Activated CD8-positive, alpha-beta memory T cell treated with anti-CD3 and anti-CD28 coated beads, Interleukin-2, amount 50 U/mL, for 1 hour (primary cell): ENCODE data around the gene TTC28.

Source experiments
- DNase-seq: peaks from one replicate; pipeline ENCODE4 v3.0.0-alpha.2; 2020; ENCODE audit errors: extremely low read depth

TTC28 gene

GRCh38 chr22:27966168-27967064 is 713.2 kb downstream of the TTC28 start:
- no peak for DNase-seq

GRCh38 chr22:27962268-27963044 is 717.2 kb downstream of the TTC28 start:
- DNase-seq: no peak

DNA sequence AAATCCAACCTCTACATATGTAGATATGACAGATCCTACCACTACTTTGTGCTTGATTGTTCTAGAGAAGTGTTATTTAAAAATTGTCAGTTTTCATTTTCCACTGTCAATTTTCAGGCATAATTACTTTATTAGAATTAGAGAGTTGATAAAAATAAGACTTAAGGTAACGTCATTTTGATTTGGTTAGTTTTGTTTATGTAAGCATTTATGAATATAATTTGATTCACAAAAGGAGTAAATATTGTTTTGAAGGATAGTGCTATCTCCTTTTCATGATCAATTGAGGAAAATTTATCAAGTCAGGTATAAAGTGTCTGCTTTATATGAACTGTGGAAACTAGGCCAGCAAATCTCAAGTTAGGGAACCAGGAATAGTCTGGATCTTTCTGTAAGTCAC is 718.0 kb downstream of the TTC28 start:
- no peak for DNase-seq

DNA sequence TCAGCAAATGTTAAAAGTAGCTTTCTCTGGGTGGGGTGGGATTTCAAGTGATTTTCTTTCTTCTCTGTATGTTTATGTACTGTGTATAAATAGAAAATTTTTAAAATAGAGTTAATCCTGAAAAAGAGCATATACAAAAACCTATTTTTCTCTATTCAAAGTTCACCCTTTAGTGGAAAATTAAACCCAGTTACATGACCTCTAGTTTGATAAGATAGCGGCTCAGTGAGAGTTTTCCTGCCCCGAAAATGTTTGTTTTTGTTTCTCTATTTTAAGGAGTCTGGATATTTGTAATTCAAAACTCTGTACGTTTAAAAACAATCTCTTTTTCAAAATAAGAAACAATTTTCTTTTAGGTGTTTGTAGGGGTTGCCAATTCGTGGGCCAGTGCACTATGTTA is 718.5 kb downstream of the TTC28 start:
- no peak for DNase-seq

DNA sequence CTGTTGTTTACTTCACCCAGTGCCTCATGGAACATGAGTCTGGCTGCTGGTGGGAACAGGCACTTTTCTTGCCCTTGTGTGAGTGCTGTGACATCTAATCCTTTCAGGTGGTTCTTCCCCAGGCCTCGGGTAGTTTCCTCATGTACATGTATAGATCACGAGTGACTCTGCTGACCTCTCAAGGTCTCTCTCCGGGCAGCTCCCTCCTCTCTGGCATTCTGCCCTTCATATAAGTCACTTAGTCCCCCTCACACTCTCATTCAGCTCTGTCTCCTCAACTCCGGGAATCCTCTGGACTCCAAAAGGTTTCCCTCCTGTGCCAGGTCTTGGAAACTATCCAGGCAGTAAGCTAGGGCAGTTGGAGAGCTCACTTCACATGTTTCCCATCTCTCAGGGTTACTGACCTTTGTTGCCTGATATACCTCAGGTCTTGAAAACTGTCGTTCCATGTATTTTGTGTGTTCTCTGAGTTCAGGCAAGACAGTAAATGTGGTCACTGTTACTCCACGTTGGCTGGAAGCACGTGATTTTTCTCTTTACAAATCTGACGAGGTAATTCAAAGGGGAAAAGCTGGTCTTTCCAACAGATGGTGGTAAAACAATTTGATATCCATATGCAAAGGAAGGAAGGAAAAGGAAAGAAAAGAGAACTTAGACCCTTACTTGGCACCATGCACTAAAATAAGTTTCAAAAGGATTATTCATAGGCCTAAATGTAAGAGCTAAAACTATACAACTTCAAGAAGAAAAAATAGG is 720.1 kb downstream of the TTC28 start:
- DNase-seq: no peak

DNA sequence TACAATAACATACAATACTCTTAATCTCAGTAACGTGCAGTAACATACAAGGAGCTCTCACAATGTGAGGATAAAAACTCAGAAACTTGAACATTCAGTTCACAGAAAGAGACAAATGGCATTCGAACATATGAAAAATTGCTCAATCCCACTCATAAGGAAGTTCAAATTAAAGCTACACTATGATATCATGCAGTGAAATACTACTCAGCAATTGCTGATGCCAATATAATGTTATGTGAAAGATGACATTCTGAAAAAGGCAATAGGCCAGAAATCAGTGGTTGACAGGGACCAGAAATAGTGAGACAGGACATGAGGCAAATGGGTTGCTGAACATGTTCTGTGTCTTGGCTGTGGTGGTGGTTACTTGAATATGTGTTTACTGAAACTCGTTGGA is 726.9 kb downstream of the TTC28 start:
- DNase-seq: no peak

- no peak for DNase-seq
These were observed 727.5 kb downstream of the TTC28 start for GRCh38 chr22:27952091-27952490.

DNA sequence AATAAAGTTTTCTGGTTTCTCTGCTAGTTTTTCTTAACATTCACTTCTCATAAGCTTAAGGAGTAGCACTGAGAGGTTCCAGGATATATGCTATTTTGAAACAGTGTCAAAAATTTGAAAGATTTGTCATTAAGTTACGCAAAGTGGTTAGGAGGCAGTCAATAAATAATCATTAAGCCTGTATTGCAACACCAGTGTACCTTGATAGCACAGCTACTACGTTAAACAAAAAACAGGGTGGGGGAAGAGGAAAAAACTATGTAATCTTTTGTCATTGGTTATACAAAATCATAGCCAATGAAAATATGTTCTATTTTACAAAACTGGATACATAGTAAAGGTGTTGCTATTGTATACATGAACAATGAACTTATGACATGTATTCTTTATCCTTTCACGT is 730.2 kb downstream of the TTC28 start:
- no peak for DNase-seq

DNA sequence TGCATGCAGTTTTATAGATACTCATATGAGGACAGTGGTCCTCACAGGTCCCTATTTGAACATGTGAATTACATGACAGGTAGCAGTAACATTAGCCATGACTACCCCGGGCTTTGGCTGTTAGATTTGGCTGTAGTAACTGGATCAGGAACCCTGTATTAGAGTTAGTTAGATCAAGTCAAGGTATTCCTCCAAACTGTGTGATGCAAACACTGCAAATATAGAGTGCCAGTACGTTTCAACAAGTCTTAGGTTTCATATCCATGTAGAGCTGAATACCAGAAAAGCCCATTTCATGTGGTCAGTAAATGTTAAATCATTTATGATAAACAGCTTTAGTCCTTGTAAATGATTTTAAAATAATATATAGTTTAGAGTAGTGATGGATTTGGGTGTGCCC is 731.1 kb downstream of the TTC28 start:
- DNase-seq: no peak

- no peak for DNase-seq
These were observed 732.2 kb downstream of the TTC28 start for GRCh38 chr22:27947448-27947847.

- no peak for DNase-seq
These were observed 738.5 kb downstream of the TTC28 start for GRCh38 chr22:27941143-27941542.

GRCh38 chr22:27937453-27937852 is 742.2 kb downstream of the TTC28 start:
- no peak for DNase-seq

DNA sequence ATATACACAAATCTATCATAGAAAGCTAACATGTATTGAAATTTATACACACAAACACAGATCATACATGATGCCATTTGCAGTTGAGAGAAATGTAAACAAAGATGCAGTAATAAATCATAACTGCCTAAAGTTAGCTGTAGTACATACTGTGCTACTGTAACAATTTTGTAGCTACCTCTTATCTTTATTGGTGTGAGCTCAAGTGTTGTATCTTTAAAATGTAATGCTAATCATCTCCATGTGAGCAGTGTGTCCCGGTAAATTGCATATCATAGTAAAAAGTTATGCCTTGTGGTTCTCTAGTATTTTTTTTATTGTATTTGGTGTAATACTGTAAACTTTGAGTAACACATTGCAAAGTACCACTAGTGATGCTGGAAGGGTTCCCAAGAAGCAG is 743.7 kb downstream of the TTC28 start:
- no peak for DNase-seq

GRCh38 chr22:27934069-27934468 is 745.6 kb downstream of the TTC28 start:
- no peak for DNase-seq

- DNase-seq: no peak
These were observed 746.3 kb downstream of the TTC28 start for GRCh38 chr22:27933186-27933983.

DNA sequence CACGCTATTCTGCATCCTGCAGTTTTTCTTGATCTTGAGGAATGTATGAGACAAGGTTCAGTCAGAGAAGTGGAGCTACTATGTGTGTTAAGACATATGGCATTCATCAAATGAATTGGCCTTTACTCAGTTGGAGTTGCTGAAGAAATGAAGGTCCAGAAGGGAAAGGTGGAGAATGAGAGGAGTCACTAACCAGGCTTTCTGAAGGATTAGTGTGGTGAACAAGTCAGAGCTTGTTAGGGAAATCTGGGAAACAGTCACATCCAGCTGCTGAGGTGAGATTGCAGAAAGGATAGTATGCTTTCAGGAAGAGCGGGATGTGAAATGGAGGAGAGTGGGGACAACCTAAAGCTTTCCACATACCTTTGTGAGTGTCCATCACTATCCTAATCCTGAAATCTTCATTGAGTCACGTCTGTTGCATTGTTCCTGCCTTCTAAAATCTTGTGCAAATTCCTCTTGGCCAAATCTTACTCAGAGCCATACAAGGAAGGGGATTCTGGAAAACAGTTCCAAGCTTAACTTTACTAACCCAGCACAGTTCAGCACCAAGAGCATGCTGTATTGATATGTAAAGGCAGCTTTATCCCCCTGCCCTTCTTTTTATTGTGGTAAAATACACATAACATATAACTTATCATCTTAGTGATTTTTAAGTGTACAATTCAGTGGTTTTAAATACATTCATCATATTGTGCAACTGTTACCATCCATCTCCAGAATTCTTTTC is 749.1 kb downstream of the TTC28 start:
- no peak for DNase-seq
